ENCODE measurements around the gene AGAP1. TPM values are rescaled to one million over a fixed set of nuclear protein-coding genes. Genes with fewer than 3 reads are reported as not detected.
A peak's percentile ranks its signal among the peaks of the same experiment; 100 is the strongest.

AGAP1 gene
- total RNA-seq, 1 donor from 2014 or later: 54.7 TPM

DNA sequence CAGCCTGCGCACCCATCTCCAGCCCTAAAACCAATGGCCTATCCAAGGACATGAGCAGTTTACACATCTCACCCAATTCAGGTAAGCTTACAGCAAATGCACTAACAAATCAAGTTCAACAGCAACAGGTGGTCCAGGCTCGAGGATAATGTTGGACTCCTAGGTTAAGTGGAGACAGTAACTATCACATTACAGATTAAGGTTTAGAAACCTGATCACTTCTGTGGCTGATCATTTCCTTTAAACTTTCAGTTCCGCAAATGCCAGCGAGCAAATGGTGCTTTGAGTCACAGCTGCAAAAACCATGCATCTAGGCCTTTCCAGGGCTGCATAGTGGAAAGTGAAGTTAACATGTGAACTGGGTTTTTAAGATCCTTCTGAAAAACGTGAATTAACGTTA is 415.0 kb downstream of the AGAP1 start:
- no peak overlapping the region for H3K4me3 Mint-ChIP-seq
- peaks cover 3% of the 10 kb centered on the region for H3K4me1 Mint-ChIP-seq
- TF ChIP-seq, protein P1, sequence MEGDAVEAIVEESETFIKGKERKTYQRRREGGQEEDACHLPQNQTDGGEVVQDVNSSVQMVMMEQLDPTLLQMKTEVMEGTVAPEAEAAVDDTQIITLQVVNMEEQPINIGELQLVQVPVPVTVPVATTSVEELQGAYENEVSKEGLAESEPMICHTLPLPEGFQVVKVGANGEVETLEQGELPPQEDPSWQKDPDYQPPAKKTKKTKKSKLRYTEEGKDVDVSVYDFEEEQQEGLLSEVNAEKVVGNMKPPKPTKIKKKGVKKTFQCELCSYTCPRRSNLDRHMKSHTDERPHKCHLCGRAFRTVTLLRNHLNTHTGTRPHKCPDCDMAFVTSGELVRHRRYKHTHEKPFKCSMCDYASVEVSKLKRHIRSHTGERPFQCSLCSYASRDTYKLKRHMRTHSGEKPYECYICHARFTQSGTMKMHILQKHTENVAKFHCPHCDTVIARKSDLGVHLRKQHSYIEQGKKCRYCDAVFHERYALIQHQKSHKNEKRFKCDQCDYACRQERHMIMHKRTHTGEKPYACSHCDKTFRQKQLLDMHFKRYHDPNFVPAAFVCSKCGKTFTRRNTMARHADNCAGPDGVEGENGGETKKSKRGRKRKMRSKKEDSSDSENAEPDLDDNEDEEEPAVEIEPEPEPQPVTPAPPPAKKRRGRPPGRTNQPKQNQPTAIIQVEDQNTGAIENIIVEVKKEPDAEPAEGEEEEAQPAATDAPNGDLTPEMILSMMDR (conservative IDR thresholded peaks at IDR 0.05): no peak
- H3K27me3 Mint-ChIP-seq (ENCODE audit: low read depth): no peaks in the 10 kb centered on the region
- no peak for DNase-seq (ENCODE audit: low read depth, low spot score)
- no peaks in the 10 kb centered on the region for H3K9me3 Mint-ChIP-seq
- H3K36me3 Mint-ChIP-seq (ENCODE audit: low read depth): peaks cover 12% of the 10 kb centered on the region
- H3K27ac Mint-ChIP-seq (ENCODE audit: unreplicated experiment): peak overlapping the region; percentile 38

DNA sequence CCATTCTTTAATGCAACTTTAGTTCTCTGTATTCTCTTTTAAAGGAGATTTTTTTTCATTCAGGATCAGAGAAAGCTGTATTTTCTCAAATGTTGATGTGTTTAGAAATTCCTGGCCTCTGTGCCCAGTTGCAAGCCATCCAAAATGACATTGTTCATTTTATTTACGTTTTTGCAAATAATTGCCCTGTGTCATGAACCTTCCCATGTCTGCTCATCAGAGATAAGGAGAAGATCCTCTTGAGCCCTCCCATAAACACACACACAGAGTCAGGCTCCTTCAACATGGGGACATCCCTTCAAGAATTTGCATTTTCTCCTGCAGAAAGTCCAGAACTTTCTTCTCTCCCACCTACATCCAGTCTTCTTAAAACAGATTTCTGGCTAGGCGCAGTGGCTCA is 415.5 kb downstream of the AGAP1 start:
- Mint-ChIP-seq H3K36me3 (ENCODE audit: low read depth) (peaks cover 18% of the 10 kb centered on the region), H3K27ac (ENCODE audit: unreplicated experiment) (no peak overlapping the region), H3K4me1 (no peaks in the 10 kb centered on the region), H3K9me3 (peaks cover under 1% of the 10 kb centered on the region), H3K4me3 (no peak overlapping the region), H3K27me3 (ENCODE audit: low read depth) (no peaks in the 10 kb centered on the region)
- TF ChIP-seq, protein P1 (conservative IDR thresholded peaks at IDR 0.05): no peak
- DNase-seq (ENCODE audit: low read depth, low spot score): no peak

DNA sequence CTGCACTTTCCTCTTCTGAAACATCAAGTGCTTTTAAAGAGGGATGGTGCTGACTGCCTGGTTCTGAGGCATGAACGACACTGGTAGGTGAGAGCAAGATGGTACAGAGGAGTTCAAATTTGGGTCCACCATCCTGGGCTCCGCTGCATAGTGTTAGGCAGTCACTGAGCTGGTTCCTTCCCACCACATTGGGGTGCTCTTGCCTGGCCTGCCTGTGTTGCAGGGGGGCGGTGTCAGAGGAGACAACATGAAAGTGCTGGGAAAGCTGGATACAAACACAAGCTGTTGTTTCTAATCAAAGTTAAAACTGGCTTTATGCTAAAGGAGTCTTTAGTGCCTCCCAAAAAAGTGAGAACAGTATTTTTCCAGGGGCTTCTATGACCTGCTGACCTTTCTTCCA is 416.2 kb downstream of the AGAP1 start:
- H3K4me1 Mint-ChIP-seq: no peaks in the 10 kb centered on the region
- DNase-seq (ENCODE audit: low read depth, low spot score): no peak
- no peaks in the 10 kb centered on the region for H3K27me3 Mint-ChIP-seq (ENCODE audit: low read depth)
- H3K27ac Mint-ChIP-seq (ENCODE audit: unreplicated experiment): peak overlapping the region; percentile 27
- TF ChIP-seq, protein P1 (conservative IDR thresholded peaks at IDR 0.05): no peak
- H3K36me3 Mint-ChIP-seq (ENCODE audit: low read depth): peaks cover 23% of the 10 kb centered on the region
- no peak overlapping the region for H3K4me3 Mint-ChIP-seq
- peaks cover 5% of the 10 kb centered on the region for H3K9me3 Mint-ChIP-seq

DNA sequence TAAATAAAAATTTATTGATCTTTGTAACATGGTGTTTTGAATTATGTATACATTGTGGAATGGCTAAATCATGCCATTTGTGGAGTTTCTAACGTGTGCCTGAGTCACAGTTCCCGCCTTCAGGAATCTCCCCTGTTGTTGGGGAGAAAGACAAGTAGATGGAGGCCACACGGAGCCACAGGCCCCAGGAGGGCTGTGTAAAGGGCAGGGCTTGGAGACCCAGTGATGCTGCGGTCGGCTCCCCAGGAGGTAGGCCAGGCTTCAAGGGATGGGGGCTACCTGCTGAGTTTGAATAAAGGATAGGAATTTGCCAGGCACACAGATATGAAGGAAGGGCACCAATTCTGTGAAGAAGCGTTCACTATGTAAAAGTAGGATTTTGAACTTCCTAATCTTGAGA is 417.3 kb downstream of the AGAP1 start:
- TF ChIP-seq, protein P1 (conservative IDR thresholded peaks at IDR 0.05): no peak
- no peak for DNase-seq (ENCODE audit: low read depth, low spot score)
- no peak overlapping the region for H3K27ac Mint-ChIP-seq (ENCODE audit: unreplicated experiment)
- no peaks in the 10 kb centered on the region for H3K4me1 Mint-ChIP-seq
- H3K27me3 Mint-ChIP-seq (ENCODE audit: low read depth): no peaks in the 10 kb centered on the region
- no peak overlapping the region for H3K4me3 Mint-ChIP-seq
- H3K36me3 Mint-ChIP-seq (ENCODE audit: low read depth): peaks cover 31% of the 10 kb centered on the region
- peaks cover 9% of the 10 kb centered on the region for H3K9me3 Mint-ChIP-seq

DNA sequence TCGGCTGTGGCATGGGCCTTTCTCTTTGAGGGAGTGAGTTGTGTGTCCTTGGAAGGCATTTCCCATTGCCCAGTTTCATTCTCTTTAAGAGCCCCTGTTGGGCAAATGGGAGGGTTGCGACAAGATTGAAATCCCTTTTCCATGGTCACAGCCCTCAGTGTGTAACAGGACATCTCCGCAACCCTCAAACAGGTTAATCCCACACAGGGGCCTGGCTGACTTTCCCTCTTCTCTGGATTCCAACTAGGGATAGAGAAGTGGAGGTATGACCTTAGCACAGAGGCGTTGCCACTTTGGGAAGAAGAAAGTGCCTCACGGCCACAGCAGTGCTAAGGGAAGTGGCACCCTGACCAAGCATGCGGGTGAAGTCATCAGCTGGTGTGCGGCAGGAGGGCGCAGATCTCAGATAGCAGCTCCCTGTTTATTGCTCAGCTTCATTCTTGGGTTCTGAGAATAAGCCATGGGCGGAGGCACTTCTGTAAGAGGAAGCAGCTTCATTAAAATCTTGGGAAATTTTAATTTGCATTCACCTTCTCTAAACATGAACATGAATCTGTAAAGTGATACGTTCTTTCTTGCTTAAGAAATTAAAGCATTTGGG is 417.9 kb downstream of the AGAP1 start:
- H3K4me1 Mint-ChIP-seq: no peaks in the 10 kb centered on the region
- H3K4me3 Mint-ChIP-seq: no peak overlapping the region
- H3K27me3 Mint-ChIP-seq (ENCODE audit: low read depth): no peaks in the 10 kb centered on the region
- H3K27ac Mint-ChIP-seq (ENCODE audit: unreplicated experiment): no peak overlapping the region
- peaks cover 31% of the 10 kb centered on the region for H3K36me3 Mint-ChIP-seq (ENCODE audit: low read depth)
- peaks cover 11% of the 10 kb centered on the region for H3K9me3 Mint-ChIP-seq
- TF ChIP-seq, protein P1 (conservative IDR thresholded peaks at IDR 0.05): no peak
- DNase-seq (ENCODE audit: low read depth, low spot score): no peak

Measured in neural crest cell (in vitro differentiated cells).